Measurements from ENCODE around the gene DUSP15.
A peak's percentile ranks its signal among the peaks of the same experiment; 100 is the strongest.
"Not testable (repeated sequence)": the region's sequence is repeated elsewhere in the genome, so short reads cannot be mapped to it uniquely, and the experiment has no call there.

Gene DUSP15

GRCh38 chr20:31822421-31823330 is 47.7 kb downstream of the DUSP15 start:
- peak; percentile 71 for DNase-seq (ENCODE audit: low read depth)

GRCh38 chr20:31821427-31821826 is 48.9 kb downstream of the DUSP15 start:
- DNase-seq (ENCODE audit: low read depth) = no peak

- no peak for DNase-seq (ENCODE audit: low read depth)
These were observed 50.1 kb downstream of the DUSP15 start for GRCh38 chr20:31820228-31820627.

- DNase-seq (ENCODE audit: low read depth) = no peak
These were observed 51.1 kb downstream of the DUSP15 start, which contains the start of gene MYLK2 for GRCh38 chr20:31819083-31819784. Gene MYLK2 (plus strand): TSS chr20:31819356. CDS start chr20:31819581, 225 bp downstream.

- DNase-seq (ENCODE audit: low read depth) = no peak
These were observed 51.9 kb downstream of the DUSP15 start for GRCh38 chr20:31818376-31818908.

GRCh38 chr20:31817461-31817860 is 52.9 kb downstream of the DUSP15 start:
- no peak for DNase-seq (ENCODE audit: low read depth)

- DNase-seq (ENCODE audit: low read depth) = no peak
These were observed 54.1 kb downstream of the DUSP15 start for GRCh38 chr20:31816221-31816620.

- no peak for DNase-seq (ENCODE audit: low read depth)
These were observed 54.7 kb downstream of the DUSP15 start for GRCh38 chr20:31815408-31816188.

- DNase-seq (ENCODE audit: low read depth) = not testable (repeated sequence)
These were observed 56.2 kb downstream of the DUSP15 start for GRCh38 chr20:31814142-31814541.

GRCh38 chr20:31813611-31814010 is 56.7 kb downstream of the DUSP15 start:
- DNase-seq (ENCODE audit: low read depth) = no peak

GRCh38 chr20:31811796-31812728 is 58.3 kb downstream of the DUSP15 start:
- no peak for DNase-seq (ENCODE audit: low read depth)

- DNase-seq (ENCODE audit: low read depth) = no peak
These were observed 59.1 kb downstream of the DUSP15 start for GRCh38 chr20:31811198-31811597.

All from activated gamma-delta T cell treated with anti-CD3 and anti-CD28 coated beads, Interleukin-2, amount 50 U/mL, for 16 hours (primary cell).